ENCODE results near the gene SHROOM3.

DNA sequence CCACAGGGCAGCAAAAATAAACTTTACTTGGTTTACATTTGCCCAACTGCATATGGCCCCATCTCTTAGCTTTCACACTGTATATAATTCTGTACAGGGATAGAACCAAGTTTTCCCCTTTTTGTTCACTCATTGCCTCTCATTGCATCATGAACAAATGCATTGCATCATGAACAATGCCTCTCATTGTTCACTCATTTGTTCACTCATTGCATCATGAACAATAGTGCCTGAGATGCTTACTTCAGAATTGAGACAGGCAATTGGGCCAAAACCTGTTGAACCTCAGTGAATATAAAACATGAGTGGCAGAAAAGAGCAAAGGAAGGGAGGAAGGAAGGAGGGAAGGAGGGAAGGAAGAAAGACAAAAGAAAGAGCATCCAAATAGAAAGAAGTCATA lies 364.7 kb downstream of the SHROOM3 start:
- TF ChIP-seq POLR2A (IDR thresholded peaks at IDR 0.05) (no peak), EP300 (IDR thresholded peaks at IDR 0.05) (no peak), POLR2AphosphoS5 (IDR thresholded peaks at IDR 0.05) (no peak)
- TF ChIP-seq, protein P1, sequence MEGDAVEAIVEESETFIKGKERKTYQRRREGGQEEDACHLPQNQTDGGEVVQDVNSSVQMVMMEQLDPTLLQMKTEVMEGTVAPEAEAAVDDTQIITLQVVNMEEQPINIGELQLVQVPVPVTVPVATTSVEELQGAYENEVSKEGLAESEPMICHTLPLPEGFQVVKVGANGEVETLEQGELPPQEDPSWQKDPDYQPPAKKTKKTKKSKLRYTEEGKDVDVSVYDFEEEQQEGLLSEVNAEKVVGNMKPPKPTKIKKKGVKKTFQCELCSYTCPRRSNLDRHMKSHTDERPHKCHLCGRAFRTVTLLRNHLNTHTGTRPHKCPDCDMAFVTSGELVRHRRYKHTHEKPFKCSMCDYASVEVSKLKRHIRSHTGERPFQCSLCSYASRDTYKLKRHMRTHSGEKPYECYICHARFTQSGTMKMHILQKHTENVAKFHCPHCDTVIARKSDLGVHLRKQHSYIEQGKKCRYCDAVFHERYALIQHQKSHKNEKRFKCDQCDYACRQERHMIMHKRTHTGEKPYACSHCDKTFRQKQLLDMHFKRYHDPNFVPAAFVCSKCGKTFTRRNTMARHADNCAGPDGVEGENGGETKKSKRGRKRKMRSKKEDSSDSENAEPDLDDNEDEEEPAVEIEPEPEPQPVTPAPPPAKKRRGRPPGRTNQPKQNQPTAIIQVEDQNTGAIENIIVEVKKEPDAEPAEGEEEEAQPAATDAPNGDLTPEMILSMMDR (IDR thresholded peaks at IDR 0.05) = no peak
